Raji (cell line): Measurements from ENCODE around the gene EFNA5.

Source experiments
- POLR2A ChIP-seq: IDR thresholded peaks from 2 replicates; pipeline ENCODE4 v1.6.1; 2011; ENCODE audit warnings: low read depth, low read length, control low read depth; ENCODE audit not compliant: insufficient read depth

EFNA5 gene

GRCh38 chr5:107663697-107664096, 7.0 kb downstream of the EFNA5 start:
- TF ChIP-seq POLR2A: no peak

- TF ChIP-seq POLR2A: no peak
Observed at GRCh38 chr5:107661650-107662044, 9.1 kb downstream of the EFNA5 start.

- no peak for TF ChIP-seq POLR2A
Observed at GRCh38 chr5:107661038-107661649, 9.6 kb downstream of the EFNA5 start.

- TF ChIP-seq POLR2A: no peak
Observed at GRCh38 chr5:107658528-107658927, 12.2 kb downstream of the EFNA5 start.

GRCh38 chr5:107655831-107656230, 14.9 kb downstream of the EFNA5 start:
- no peak for TF ChIP-seq POLR2A

GRCh38 chr5:107654827-107655226, 15.9 kb downstream of the EFNA5 start:
- TF ChIP-seq POLR2A: no peak

- TF ChIP-seq POLR2A: no peak
Observed at GRCh38 chr5:107653685-107654084, 17.1 kb downstream of the EFNA5 start.

- TF ChIP-seq POLR2A: no peak
Observed at GRCh38 chr5:107652839-107653607, 17.7 kb downstream of the EFNA5 start.

GRCh38 chr5:107652408-107652807, 18.3 kb downstream of the EFNA5 start:
- TF ChIP-seq POLR2A: no peak

GRCh38 chr5:107651325-107651724, 19.4 kb downstream of the EFNA5 start:
- TF ChIP-seq POLR2A: no peak

- no peak for TF ChIP-seq POLR2A
Observed at GRCh38 chr5:107646418-107646817, 24.3 kb downstream of the EFNA5 start.

GRCh38 chr5:107640568-107640967, 30.2 kb downstream of the EFNA5 start:
- no peak for TF ChIP-seq POLR2A

GRCh38 chr5:107639990-107640389, 30.7 kb downstream of the EFNA5 start:
- TF ChIP-seq POLR2A: no peak

GRCh38 chr5:107636555-107636954, 34.2 kb downstream of the EFNA5 start:
- no peak for TF ChIP-seq POLR2A

GRCh38 chr5:107636068-107636467, 34.7 kb downstream of the EFNA5 start:
- TF ChIP-seq POLR2A: no peak

- TF ChIP-seq POLR2A: no peak
Observed at GRCh38 chr5:107634981-107635848, 35.5 kb downstream of the EFNA5 start.
